Measurements from ENCODE around the gene ELOVL5. TPM values are rescaled to one million over a fixed set of nuclear protein-coding genes. Genes with fewer than 3 reads are reported as not detected.

ELOVL5 gene
- total RNA-seq, 1 experiment from 2014 or later: 112 TPM

DNA sequence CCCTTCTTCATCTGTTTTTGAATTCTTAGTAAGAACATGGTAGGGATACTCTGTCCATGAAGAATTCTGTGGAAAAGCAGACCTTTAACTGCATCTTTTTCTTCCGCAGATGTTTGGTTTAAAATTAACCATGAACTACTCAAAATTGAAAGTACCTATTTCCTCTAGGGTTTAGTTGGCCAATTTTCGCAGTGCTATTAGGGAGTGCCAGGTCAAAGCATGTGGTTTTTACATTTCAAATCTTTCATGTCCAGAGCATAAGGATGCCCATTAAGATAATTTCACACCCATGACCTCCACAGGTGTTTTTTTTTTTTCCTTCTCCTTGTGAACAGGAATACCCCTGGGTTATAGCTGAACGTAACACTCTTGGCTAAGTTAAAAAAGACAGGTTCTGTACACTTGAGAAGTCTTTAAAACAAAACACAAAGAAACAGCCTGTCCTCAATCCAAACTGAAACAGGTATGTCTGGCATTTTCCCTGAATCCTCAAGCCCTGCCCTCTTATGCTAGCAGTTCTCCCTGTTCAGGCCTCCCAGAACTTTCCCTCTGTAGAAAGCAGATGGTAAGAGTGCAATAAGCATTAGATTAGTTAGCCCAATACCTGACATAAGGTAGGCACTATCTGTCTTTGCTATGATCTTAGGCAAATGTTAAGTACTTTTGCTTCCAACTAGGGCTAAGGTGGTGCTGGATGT, 67.1 kb downstream of the ELOVL5 start:
- Histone ChIP-seq H3K4me3 (no peak overlapping the region), H3K27me3 (replicated peaks) (no peaks in the 10 kb centered on the region), H3K27ac (no peak overlapping the region), H3K9me3 (replicated peaks) (no peaks in the 10 kb centered on the region), H3K36me3 (peaks cover 49% of the 10 kb centered on the region), H3K4me1 (replicated peaks) (peaks cover 9% of the 10 kb centered on the region)
- DNase-seq (ENCODE audit: low read depth in 1 of 2, low spot score in 2 of 2): no peak

DNA sequence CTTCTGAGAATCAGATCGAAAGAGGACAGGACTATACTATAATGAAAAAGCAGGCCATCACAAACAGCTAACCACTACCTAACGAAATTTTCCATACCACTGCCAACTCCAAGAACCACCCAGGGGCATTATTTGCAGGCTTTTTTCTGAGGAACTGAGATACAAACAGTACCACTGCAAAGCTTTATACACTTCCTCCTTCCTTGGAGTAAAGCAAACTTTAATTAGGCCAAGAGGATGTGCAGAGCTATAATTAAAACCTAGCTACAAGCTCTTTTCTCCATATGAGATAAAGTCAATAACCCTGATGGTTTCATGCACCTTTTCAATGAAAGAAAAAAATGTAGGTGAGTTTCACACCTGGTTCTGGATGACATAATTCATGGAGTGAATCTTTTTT, 68.5 kb downstream of the ELOVL5 start:
- Histone ChIP-seq H3K36me3 (peaks cover 56% of the 10 kb centered on the region), H3K4me3 (no peak overlapping the region)
- DNase-seq (ENCODE audit: low read depth in 1 of 2, low spot score in 2 of 2): no peak

DNA sequence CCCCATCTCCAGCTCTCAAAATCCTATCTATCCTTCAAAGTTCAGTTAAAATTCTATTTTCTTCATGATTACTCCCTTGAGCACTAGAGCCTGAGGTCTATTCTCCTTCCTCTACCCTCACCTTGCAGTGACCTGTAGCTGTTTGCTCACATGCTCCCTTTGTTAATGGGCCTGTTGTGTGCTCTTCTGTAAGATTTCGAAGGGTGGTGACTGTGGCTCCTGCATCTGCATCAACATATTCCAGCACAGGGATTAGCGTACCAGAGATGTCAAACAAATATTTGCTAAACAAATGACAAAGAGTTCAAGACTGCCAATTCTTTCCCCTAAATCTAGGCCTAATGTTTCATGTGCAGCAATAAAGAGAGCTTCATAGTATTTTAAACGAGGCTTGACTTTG, 69.5 kb downstream of the ELOVL5 start:
- no peak for DNase-seq (ENCODE audit: low read depth in 1 of 2, low spot score in 2 of 2)
- H3K27me3 ChIP-seq (replicated peaks): no peaks in the 10 kb centered on the region
- H3K9me3 ChIP-seq (replicated peaks): no peaks in the 10 kb centered on the region
- H3K36me3 ChIP-seq: peaks cover 65% of the 10 kb centered on the region
- H3K27ac ChIP-seq: no peak overlapping the region
- no peak overlapping the region for H3K4me3 ChIP-seq
- H3K4me1 ChIP-seq (replicated peaks): peaks cover 9% of the 10 kb centered on the region

More for the DNA sequence above, 68.5 kb downstream of the ELOVL5 start:
- Histone ChIP-seq H3K27me3 (replicated peaks) (no peaks in the 10 kb centered on the region), H3K4me1 (replicated peaks) (peaks cover 9% of the 10 kb centered on the region), H3K9me3 (replicated peaks) (no peaks in the 10 kb centered on the region), H3K27ac (no peak overlapping the region)

DNA sequence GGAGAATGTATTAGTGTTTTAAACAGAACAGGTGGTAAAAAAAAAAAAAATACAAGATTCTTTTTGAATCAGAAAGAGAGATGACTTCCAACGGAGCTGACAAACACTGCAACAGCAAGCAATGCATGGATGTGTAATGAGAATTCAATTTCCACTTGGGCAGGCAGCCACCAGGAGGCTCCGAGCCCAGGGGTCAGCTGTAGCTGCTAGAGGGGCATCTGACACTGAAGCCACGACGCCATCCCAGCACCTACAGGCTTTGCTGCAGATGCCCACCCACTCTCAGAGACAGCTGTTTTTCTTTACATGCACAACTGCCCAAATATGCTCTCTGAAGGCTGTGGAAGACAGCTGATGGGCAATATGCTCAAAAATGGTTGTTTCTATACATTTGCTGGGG, 75.4 kb downstream of the ELOVL5 start:
- Histone ChIP-seq H3K27ac (no peak overlapping the region), H3K4me1 (replicated peaks) (no peaks in the 10 kb centered on the region), H3K36me3 (peaks cover 88% of the 10 kb centered on the region), H3K27me3 (replicated peaks) (no peaks in the 10 kb centered on the region), H3K9me3 (replicated peaks) (no peaks in the 10 kb centered on the region), H3K4me3 (no peak overlapping the region)
- DNase-seq (ENCODE audit: low read depth in 1 of 2, low spot score in 2 of 2): no peak

DNA sequence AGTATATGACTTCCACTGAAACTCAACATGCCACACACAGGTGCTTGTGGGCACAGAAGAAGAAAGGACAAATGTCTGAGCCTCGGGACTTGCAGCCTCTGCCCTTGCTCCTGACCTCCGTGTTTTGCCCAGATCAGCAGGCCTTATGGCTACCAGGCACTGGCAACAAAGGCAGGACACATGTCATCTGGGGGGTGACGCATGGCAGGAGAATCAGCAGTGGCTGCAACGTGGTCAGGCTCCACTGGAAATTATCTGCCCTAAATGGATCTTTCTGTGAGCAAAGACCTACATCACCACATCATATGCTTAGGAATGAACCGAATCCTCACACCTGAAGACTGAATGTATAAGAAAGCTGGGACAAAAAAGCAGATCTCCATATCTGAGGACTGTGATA, 78.9 kb downstream of the ELOVL5 start:
- Histone ChIP-seq H3K27ac (no peak overlapping the region), H3K4me3 (no peak overlapping the region), H3K36me3 (peaks cover 92% of the 10 kb centered on the region), H3K4me1 (replicated peaks) (no peaks in the 10 kb centered on the region), H3K9me3 (replicated peaks) (no peaks in the 10 kb centered on the region), H3K27me3 (replicated peaks) (no peaks in the 10 kb centered on the region)
- DNase-seq (ENCODE audit: low read depth in 1 of 2, low spot score in 2 of 2): no peak

DNA sequence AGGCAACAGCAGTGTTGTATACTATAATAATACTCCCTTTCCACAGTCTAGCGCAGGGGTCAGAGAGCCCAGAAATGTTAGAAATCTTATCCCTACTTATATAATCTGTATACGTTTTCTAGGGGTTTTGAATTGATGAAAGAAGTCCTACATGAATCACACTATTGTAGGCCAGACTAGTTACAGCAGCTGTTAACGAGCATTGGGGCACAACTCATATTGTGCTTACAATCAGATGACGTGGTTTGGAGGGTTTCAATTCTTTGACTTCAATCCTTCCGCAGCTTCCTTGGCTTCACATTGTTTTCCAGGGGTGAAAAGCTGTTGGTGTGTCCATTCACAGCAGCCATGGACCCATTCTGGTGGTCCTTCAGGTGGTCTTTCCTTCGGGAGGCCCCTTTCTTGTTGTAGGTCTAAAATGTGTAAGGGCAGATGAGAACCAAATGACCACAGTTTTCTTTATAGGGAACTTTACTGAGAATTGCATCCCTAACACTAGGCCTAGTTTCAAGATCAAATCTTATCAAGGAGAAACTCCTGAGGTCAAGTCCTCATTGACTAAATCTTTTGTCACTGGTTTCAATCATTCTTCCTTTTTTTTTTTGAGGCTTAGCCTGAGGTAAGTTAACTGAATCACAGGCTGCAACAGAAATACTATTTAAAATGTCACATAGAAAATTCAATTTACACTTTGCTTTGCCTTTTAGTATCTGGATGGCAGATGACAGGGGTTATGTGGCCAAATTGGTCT, 79.7 kb downstream of the ELOVL5 start:
- H3K4me1 ChIP-seq (replicated peaks): no peaks in the 10 kb centered on the region
- no peaks in the 10 kb centered on the region for H3K9me3 ChIP-seq (replicated peaks)
- no peaks in the 10 kb centered on the region for H3K27me3 ChIP-seq (replicated peaks)
- no peak overlapping the region for H3K4me3 ChIP-seq
- no peak overlapping the region for H3K27ac ChIP-seq
- H3K36me3 ChIP-seq: peaks cover 95% of the 10 kb centered on the region
- no peak for DNase-seq (ENCODE audit: low read depth in 1 of 2, low spot score in 2 of 2)

DNA sequence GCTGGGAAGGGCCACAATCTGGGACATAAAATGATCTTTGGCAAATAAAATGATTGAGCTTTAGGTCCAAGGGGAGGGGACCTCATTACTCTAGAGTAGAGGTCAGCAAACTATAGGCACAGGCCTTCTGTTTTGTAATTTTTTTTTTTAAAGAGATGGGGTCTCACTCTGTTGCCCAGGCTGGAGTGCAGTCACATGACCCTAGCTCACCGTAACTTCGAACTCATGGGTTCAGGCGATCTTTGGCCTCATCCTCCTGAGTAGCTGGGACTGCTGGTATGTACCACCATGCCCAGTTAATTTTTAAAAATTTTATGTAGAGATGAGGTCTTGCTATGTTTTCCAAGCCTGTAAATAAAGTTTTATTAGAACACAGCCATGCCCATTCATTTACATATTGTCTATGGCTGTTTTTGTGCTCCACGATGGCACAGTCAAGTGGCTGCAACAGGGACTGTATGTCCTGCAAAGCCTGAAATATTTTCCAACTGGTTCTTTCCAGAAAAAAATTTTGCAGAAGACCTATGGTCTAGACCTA, 82.1 kb downstream of the ELOVL5 start:
- H3K27ac ChIP-seq: no peak overlapping the region
- DNase-seq (ENCODE audit: low read depth in 1 of 2, low spot score in 2 of 2): no peak
- H3K4me3 ChIP-seq: no peak overlapping the region
- H3K4me1 ChIP-seq (replicated peaks): no peaks in the 10 kb centered on the region
- no peaks in the 10 kb centered on the region for H3K9me3 ChIP-seq (replicated peaks)
- H3K36me3 ChIP-seq: peaks cover 93% of the 10 kb centered on the region
- no peaks in the 10 kb centered on the region for H3K27me3 ChIP-seq (replicated peaks)

DNA sequence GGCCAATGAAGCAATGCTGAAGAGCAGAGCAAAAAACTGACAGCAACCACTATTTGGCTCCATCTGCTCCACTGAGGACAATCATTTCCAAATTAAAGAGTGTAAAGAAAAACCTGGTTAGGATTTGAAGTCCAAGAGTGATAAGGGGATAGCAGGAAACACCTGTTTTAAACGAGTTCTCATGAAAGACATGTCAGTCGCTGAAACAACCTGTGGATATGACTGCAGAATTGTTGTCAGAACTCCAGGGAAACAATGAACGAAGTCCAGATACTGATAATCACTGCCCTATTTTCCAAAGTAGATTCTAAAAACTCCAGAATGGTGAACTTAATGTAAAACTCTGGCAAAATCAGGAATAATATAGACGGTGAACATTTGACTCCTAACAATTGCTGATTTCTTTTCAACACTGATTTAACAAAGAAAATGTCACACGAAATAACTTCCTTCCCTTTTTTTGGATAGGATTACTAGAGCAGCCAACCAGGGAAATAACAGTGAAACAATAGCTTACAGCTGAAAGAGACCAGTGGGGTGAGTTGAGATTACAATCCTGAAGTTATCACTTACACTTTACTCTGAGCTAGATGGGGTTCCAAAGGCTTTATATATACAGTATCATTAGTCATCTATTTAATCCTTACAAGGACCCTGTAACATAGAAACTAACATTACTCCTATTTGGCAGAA, 83.7 kb downstream of the ELOVL5 start:
- H3K27me3 ChIP-seq (replicated peaks): no peaks in the 10 kb centered on the region
- no peak overlapping the region for H3K27ac ChIP-seq
- H3K4me1 ChIP-seq (replicated peaks): no peaks in the 10 kb centered on the region
- DNase-seq (ENCODE audit: low read depth in 1 of 2, low spot score in 2 of 2): no peak
- H3K36me3 ChIP-seq: peaks cover 91% of the 10 kb centered on the region
- no peak overlapping the region for H3K4me3 ChIP-seq
- H3K9me3 ChIP-seq (replicated peaks): no peaks in the 10 kb centered on the region

DNA sequence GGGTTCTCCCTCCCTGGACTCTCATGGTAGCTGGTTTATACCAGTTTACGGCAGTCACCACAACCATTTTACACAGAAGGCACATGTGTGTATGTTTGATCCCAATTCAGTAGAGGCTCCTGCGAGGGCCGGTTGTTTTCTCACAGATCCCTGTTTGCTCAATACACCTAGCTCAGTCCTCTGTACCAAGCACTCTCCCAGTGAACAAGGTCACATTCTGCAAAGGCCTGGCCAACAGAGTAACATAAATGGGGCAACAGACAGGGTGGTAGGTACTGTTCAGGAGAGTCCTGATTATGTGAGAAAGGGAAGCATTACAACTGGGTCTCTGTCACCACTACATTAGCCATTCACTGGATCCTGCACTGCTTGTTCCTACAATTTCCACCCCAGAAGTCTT, 84.4 kb downstream of the ELOVL5 start:
- no peaks in the 10 kb centered on the region for H3K27me3 ChIP-seq (replicated peaks)
- no peaks in the 10 kb centered on the region for H3K4me1 ChIP-seq (replicated peaks)
- no peak for DNase-seq (ENCODE audit: low read depth in 1 of 2, low spot score in 2 of 2)
- H3K36me3 ChIP-seq: peaks cover 91% of the 10 kb centered on the region
- no peak overlapping the region for H3K27ac ChIP-seq
- no peaks in the 10 kb centered on the region for H3K9me3 ChIP-seq (replicated peaks)
- no peak overlapping the region for H3K4me3 ChIP-seq

DNA sequence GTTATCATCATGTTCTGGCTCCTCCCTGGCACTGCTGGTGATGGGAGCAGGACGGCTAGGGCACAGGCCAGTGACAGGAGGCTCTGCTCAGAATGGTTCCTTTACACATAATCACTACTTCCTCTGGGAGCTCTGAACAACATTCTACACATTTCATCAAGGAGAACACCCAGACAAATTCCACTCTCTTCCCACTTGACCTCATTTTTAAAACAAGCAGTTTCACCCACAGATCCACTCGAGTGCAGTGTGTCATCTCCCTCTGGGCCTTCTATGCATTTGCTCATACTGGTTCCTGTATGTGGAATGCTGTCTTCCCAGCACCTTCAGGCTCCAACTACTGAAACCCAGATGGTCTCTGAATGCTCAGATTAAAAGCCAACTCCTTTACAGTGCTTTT, 84.8 kb downstream of the ELOVL5 start:
- H3K27me3 ChIP-seq (replicated peaks): no peaks in the 10 kb centered on the region
- no peak overlapping the region for H3K4me3 ChIP-seq
- H3K9me3 ChIP-seq (replicated peaks): no peaks in the 10 kb centered on the region
- no peak overlapping the region for H3K27ac ChIP-seq
- H3K36me3 ChIP-seq: peaks cover 93% of the 10 kb centered on the region
- DNase-seq (ENCODE audit: low read depth in 1 of 2, low spot score in 2 of 2): no peak
- H3K4me1 ChIP-seq (replicated peaks): no peaks in the 10 kb centered on the region

DNA sequence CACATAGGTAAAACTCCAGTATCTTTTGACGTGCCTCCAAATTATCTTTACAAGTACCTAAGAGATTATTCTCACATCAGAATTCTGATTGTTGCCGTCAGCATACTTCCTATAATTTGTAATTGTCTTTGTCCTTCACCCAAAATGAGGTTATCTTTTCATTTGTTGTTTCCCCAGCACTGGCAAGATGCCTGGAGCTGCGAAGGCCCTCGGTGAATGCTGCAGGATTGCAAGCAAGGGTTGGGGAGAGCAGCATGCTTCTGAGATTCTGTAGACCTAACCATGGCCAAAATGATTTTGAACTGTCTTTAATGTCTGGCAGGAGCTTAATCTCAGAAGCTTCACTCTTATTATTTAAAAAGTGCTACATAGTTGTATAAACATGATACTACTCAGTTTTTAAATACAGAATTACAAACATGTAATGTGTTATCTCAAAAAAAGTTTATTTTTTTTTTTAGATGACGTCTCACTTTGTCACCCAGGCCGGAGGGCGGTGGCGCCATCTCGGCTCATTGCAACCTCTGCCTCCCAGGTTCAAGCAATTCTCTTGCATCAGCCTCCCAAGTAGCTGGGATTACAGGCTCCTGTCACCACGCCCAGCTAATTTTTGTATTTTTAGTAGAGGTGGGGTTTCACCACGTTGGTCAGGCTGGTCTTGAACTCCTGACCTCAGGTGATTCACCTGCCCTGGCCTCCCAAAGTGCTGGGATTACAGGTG, 88.7 kb downstream of the ELOVL5 start:
- no peaks in the 10 kb centered on the region for H3K27me3 ChIP-seq (replicated peaks)
- no peak for DNase-seq (ENCODE audit: low read depth in 1 of 2, low spot score in 2 of 2)
- H3K4me1 ChIP-seq (replicated peaks): no peaks in the 10 kb centered on the region
- H3K4me3 ChIP-seq: no peak overlapping the region
- H3K9me3 ChIP-seq (replicated peaks): no peaks in the 10 kb centered on the region; the same call in 1 of the 2 replicates
- peaks cover 57% of the 10 kb centered on the region for H3K36me3 ChIP-seq
- no peak overlapping the region for H3K27ac ChIP-seq

DNA sequence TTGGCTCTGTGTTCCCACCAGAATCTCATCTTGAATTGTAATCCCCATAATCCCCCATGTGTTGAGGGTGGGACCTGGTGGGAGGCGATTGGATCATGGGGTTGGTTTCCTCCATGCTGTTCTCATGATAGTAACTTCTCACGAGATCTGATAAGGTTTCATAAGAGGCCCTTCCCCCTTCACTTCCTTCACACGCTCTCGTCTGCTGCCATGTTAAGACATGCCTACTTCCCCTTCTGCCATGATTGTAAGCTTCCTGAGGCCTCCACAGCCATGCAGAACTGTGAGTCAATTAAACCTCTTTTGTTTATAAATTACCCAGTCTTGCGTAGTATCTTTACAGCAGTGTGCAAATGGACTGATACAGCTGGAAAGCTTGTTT, 90.0 kb downstream of the ELOVL5 start:
- no peak overlapping the region for H3K4me3 ChIP-seq
- no peaks in the 10 kb centered on the region for H3K4me1 ChIP-seq (replicated peaks)
- H3K27ac ChIP-seq: no peak overlapping the region
- no peaks in the 10 kb centered on the region; the same call in 1 of the 2 replicates for H3K9me3 ChIP-seq (replicated peaks)
- H3K27me3 ChIP-seq (replicated peaks): no peaks in the 10 kb centered on the region
- DNase-seq (ENCODE audit: low read depth in 1 of 2, low spot score in 2 of 2): no peak
- peaks cover 45% of the 10 kb centered on the region for H3K36me3 ChIP-seq

DNA sequence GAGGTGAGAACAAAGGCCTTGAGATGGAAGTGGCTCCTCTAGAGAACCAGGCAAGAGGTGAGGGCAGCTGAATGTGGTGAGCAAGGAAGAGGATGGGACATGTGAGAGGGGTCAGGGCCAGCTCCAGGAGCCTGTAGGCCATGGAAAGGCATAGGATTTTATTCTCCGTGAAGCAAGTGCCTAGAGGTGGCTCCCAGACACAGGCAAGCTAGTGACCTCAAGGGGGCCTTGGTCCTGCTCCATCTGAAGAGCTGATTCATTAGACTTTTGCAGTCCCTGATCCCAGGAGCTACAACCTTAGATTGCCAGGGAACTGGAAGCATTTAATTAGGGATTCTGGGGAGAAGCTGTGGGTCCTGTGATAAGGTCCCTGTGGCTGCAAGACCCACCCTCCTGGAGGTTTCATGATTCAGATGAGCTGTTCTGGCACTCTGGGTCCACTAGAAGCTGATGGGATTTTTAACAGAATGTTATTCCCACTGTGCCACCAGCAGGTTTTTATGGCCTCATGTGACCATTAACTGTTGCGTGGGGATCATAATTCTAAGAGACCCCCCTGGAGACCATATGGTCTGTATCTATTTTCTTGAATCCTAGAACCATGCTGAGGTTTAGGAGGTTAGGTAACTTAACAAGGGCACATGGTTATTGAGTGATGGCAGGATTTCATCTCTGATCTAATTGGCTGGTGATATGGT, 90.5 kb downstream of the ELOVL5 start:
- DNase-seq (ENCODE audit: low read depth in 1 of 2, low spot score in 2 of 2): no peak
- H3K36me3 ChIP-seq: peaks cover 40% of the 10 kb centered on the region
- no peak overlapping the region for H3K4me3 ChIP-seq
- no peak overlapping the region for H3K27ac ChIP-seq
- no peaks in the 10 kb centered on the region; the same call in 1 of the 2 replicates for H3K9me3 ChIP-seq (replicated peaks)
- H3K27me3 ChIP-seq (replicated peaks): no peaks in the 10 kb centered on the region
- H3K4me1 ChIP-seq (replicated peaks): no peaks in the 10 kb centered on the region
